HepG2 (cell line): ENCODE data around the gene EXOC5. TPM values are rescaled to one million over a fixed set of nuclear protein-coding genes. Genes with fewer than 3 reads are reported as not detected.

Source experiments
- ATAC-seq: fragments of 200-7000 bp; cut with Tn5 transposase; 3 replicates; pipeline ENCODE4 v1.9.1; 2020; ENCODE audit warnings: mild to moderate bottlenecking, moderate library complexity
- BruUV-seq: library from RNA; stranded (reverse); fragments of 400-500 nt; replicated peaks from 2 replicates; lab custom pipeline; 2021; lab: Mats Ljungman, UMichigan
- CTCF ChIA-PET: fragments of 300-600 bp; formaldehyde crosslinking; extraction: SDS; loops from one replicate; lab custom pipeline; 2021; ENCODE audit warnings: low total read pairs, inconsistent platforms, low intra/inter-chr PET ratio; lab: Yijun Ruan, JAX
- POLR2A ChIA-PET: fragments of 350-600 bp; sonication (Branson Sonifier 250); formaldehyde crosslinking; loops from one replicate; lab custom pipeline; 2020; ENCODE audit warnings: antibody characterized with exemption, inconsistent platforms; lab: Yijun Ruan, JAX
- DNase-seq: peaks from one replicate; pipeline ENCODE4 v3.0.0-alpha.2; 2015; ENCODE audit warnings: low spot score
- FAIRE-seq: peaks from 3 replicates; lab custom pipeline; 2011; peaks lifted over from hg19 to GRCh38; lab: Jason Lieb, UNC
- H2AFZ ChIP-seq: one replicate; pipeline ENCODE4 v1.6.1; 2011; ENCODE audit warnings: low read length, inconsistent platforms
- H3K27ac ChIP-seq: fragments of 300-600 bp; 3 replicates; pipeline ENCODE4 v1.8.0; 2011; ENCODE audit warnings: mixed run types, mild to moderate bottlenecking, mixed read lengths, low read length, inconsistent platforms; ENCODE audit not compliant: insufficient read depth; ENCODE audit errors: extremely low read length
- H3K27me3 ChIP-seq, 2 experiments: fragments of 200-600 bp in 1 of 2; 2 replicates in 1 of 2; 3 replicates in 1 of 2; pipeline versions ENCODE4 v1.6.0 to v1.8.0; 2011; ENCODE audit warnings: low read length in 2 of 2, mild to moderate bottlenecking in 2 of 2, moderate library complexity in 2 of 2, inconsistent platforms in 1 of 2; ENCODE audit not compliant: insufficient read depth in 2 of 2, control insufficient read depth in 1 of 2
- H3K36me3 ChIP-seq, 2 experiments: fragments of 200-600 bp in 1 of 2; replicated peaks in 1 of 2; 2 replicates in 1 of 2; 3 replicates in 1 of 2; pipeline versions ENCODE4 v1.5.1 to v1.8.0; 2011; ENCODE audit warnings: low read length in 2 of 2, inconsistent platforms in 1 of 2; ENCODE audit not compliant: insufficient read depth in 2 of 2, control insufficient read depth in 1 of 2
- H3K4me1 ChIP-seq: 2 replicates; pipeline ENCODE4 v1.5.1; 2012; ENCODE audit warnings: low read length, inconsistent platforms; ENCODE audit not compliant: insufficient read depth
- H3K4me2 ChIP-seq: 2 replicates; pipeline ENCODE4 v1.6.0; 2011; ENCODE audit warnings: low read depth, low read length, inconsistent platforms
- H3K4me3 ChIP-seq, 3 experiments: fragments of 200-600 bp in 1 of 3; sonication (generic), shearing (Covaris generic) in 1 of 3; replicated peaks in 1 of 3; 2 replicates each; pipeline ENCODE4 v1.5.1; 2011 to 2016; ENCODE audit warnings: low read length in 3 of 3, inconsistent platforms in 2 of 3, low read depth in 2 of 3, mild to moderate bottlenecking in 2 of 3, control low read depth in 1 of 3, mixed read lengths in 1 of 3; ENCODE audit not compliant: insufficient read depth in 1 of 3
- H3K79me2 ChIP-seq: one replicate; pipeline ENCODE4 v1.6.1; 2011; ENCODE audit warnings: low read length, inconsistent platforms; ENCODE audit not compliant: insufficient read depth
- H3K9ac ChIP-seq: 2 replicates; pipeline ENCODE4 v1.6.0; 2011; ENCODE audit warnings: mild to moderate bottlenecking, low read depth, low read length, inconsistent platforms; ENCODE audit not compliant: insufficient read depth
- H3K9me3 ChIP-seq: 2 replicates; pipeline ENCODE4 v1.5.1; 2012; ENCODE audit warnings: mild to moderate bottlenecking, low read length
- H4K20me1 ChIP-seq: 2 replicates; pipeline ENCODE4 v1.6.0; 2011; ENCODE audit warnings: inconsistent platforms, mild to moderate bottlenecking, low read length, moderate library complexity; ENCODE audit not compliant: insufficient read depth
- JARID2 ChIP-seq: sonication (generic); formaldehyde crosslinking; IDR thresholded peaks from 2 replicates; pipeline ENCODE4 v1.8.1; 2023; ENCODE audit warnings: missing genetic modification reagents, inconsistent platforms; ENCODE audit not compliant: insufficient replicate concordance
- PCBP2 ChIP-seq: fragments of 200-400 bp; formaldehyde crosslinking; optimal IDR thresholded peaks from 2 replicates; pipeline ENCODE3; 2018; ENCODE audit warnings: low read length, low read depth; ENCODE audit not compliant: poor library complexity, severe bottlenecking
- REL ChIP-seq: sonication (generic); formaldehyde crosslinking; conservative IDR thresholded peaks from 2 replicates; pipeline ENCODE4 v1.8.0; 2022; ENCODE audit warnings: mild to moderate bottlenecking, missing genetic modification reagents, moderate library complexity
- TBX3 ChIP-seq: fragments of 450-650 bp; IDR thresholded peaks from 2 replicates; pipeline ENCODE4 v1.6.1; 2017; ENCODE audit warnings: antibody characterized with exemption, mild to moderate bottlenecking, inconsistent platforms, borderline replicate concordance
- ZFAT ChIP-seq: sonication (generic); formaldehyde crosslinking; conservative IDR thresholded peaks from 2 replicates; pipeline ENCODE4 v1.8.1; 2023; ENCODE audit warnings: missing genetic modification reagents, inconsistent platforms
- ZFP36 ChIP-seq: fragments of 150-350 bp; IDR thresholded peaks from 2 replicates; pipeline ENCODE4 v1.6.1; 2018; ENCODE audit warnings: borderline replicate concordance, low read length, low read depth; ENCODE audit not compliant: partially characterized antibody
- ZNF224 ChIP-seq: sonication (generic); formaldehyde crosslinking; IDR thresholded peaks from 2 replicates; pipeline ENCODE4 v1.5.0; 2020; ENCODE audit warnings: mild to moderate bottlenecking, missing genetic modification reagents
- ZNF264 ChIP-seq: sonication (generic); formaldehyde crosslinking; IDR thresholded peaks from 2 replicates; pipeline ENCODE4 v1.4.0; 2020; ENCODE audit warnings: missing genetic modification reagents
- ZNF564 ChIP-seq: sonication (generic); formaldehyde crosslinking; IDR thresholded peaks from 2 replicates; pipeline ENCODE4 v1.8.1; 2023; ENCODE audit warnings: mild to moderate bottlenecking, missing genetic modification reagents
- ZNF878 ChIP-seq: sonication (generic); formaldehyde crosslinking; IDR thresholded peaks from 2 replicates; pipeline ENCODE4 v1.8.1; 2023; ENCODE audit warnings: mild to moderate bottlenecking, missing genetic modification reagents, moderate library complexity
- WGBS: methylation state at CpG from one replicate; pipeline ENCODE4 v1.1.6; 2017; ENCODE audit warnings: low lambda C conversion rate; 5-methylcytosine and 5-hydroxymethylcytosine counted together
- in situ Hi-C: cut with HindIII; loops from 2 replicates; pipeline ENCODE4 v1.10.0; 2017; ENCODE audit warnings: low pct_unique_long_range_greater_than_20kb; ENCODE audit not compliant: extremely low pct_ligation_motif_present
- intact Hi-C: fragments of 100-400 bp; cut with micrococcal nuclease; formaldehyde crosslinking; loops from one replicate; pipeline ENCODE4 v1.10.0; 2022; ENCODE audit not compliant: unreplicated experiment
- polyA plus RNA-seq, 8 experiments: library from polyadenylated mRNA; depleted of rRNA in 3 of 8; stranded (reverse) in 7 of 8; unstranded in 1 of 8; fragments of >200 nt; fragmentation: Illumina TruSeq in 4 of 8; extraction: Trizol in 4 of 8; gene quantifications; 2 replicates each; pipeline versions ENCODE4 v1.2.1 to v1.2.3, GENCODE V29; 2011 to 2016; ENCODE audit warnings: low read depth in 4 of 8, missing spikeins in 1 of 8, mixed read lengths in 1 of 8; ENCODE audit not compliant: insufficient read depth in 1 of 8
- total RNA-seq, 5 experiments: library from RNA; depleted of rRNA; stranded (reverse); fragments of >200 nt; fragmentation: Illumina TruSeq; extraction: Trizol; gene quantifications; 2 replicates each; pipeline ENCODE4 v1.2.3, GENCODE V29; 2016; ENCODE audit warnings: low read depth in 1 of 5
- TF ChIP-seq, protein P1 (sequence below): sonication (generic); formaldehyde crosslinking; IDR thresholded peaks from 2 replicates; pipeline ENCODE4 v1.4.0; 2020; ENCODE audit warnings: missing genetic modification reagents, borderline replicate concordance
- TF ChIP-seq, protein P2 (sequence below): IDR thresholded peaks from 2 replicates; pipeline ENCODE4 v1.6.1; 2016; ENCODE audit warnings: missing compliant biosample characterization, missing genetic modification reagents, borderline replicate concordance
- TF ChIP-seq, protein P3 (sequence below): sonication (generic); formaldehyde crosslinking; IDR thresholded peaks from 2 replicates; pipeline ENCODE4 v1.4.0; 2020; ENCODE audit warnings: missing genetic modification reagents, low read depth, mild to moderate bottlenecking, borderline replicate concordance

The EXOC5 gene
- total and polyA plus RNA-seq, 2 of the 13 experiments (the other 11 are each of a cell fraction or from before 2014, with no cell fraction given) = 15.1 to 43.8 TPM

DNA sequence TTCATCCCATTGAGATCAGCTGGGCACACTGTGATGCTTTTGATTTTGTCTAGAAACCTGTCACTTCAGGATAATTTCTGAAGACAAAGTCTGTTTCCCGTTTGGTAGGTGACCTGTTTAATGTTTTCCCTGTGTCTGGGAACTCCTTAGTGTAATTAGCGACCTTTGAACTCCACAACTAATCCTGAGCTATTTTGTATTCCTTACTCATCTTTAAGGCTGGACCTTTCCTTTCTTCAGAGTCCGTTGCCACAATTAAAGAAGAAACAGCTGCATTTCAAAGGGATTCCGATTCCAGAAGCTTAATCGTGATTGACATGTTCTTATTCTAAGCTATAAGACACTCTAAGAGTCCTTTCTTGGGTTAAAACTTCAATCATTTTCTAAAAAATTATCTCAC, 22.0 kb upstream of the EXOC5 start:
- no peak overlapping the region for H3K4me2 ChIP-seq
- H2AFZ ChIP-seq = no peak overlapping the region
- H3K27me3 ChIP-seq = no peaks in the 10 kb centered on the region
- no peaks in the 10 kb centered on the region for H4K20me1 ChIP-seq
- no TSS peak for BruUV-seq
- H3K9ac ChIP-seq = no peak overlapping the region
- no peaks in the 10 kb centered on the region for H3K79me2 ChIP-seq
- no peak for FAIRE-seq
- CTCF ChIA-PET = no interaction called here
- TF ChIP-seq, protein P1, sequence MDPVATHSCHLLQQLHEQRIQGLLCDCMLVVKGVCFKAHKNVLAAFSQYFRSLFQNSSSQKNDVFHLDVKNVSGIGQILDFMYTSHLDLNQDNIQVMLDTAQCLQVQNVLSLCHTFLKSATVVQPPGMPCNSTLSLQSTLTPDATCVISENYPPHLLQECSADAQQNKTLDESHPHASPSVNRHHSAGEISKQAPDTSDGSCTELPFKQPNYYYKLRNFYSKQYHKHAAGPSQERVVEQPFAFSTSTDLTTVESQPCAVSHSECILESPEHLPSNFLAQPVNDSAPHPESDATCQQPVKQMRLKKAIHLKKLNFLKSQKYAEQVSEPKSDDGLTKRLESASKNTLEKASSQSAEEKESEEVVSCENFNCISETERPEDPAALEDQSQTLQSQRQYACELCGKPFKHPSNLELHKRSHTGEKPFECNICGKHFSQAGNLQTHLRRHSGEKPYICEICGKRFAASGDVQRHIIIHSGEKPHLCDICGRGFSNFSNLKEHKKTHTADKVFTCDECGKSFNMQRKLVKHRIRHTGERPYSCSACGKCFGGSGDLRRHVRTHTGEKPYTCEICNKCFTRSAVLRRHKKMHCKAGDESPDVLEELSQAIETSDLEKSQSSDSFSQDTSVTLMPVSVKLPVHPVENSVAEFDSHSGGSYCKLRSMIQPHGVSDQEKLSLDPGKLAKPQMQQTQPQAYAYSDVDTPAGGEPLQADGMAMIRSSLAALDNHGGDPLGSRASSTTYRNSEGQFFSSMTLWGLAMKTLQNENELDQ = no peak
- TF ChIP-seq PCBP2 = no peak
- no peak for TF ChIP-seq ZNF564 (CRISPR knock-in tag)
- TF ChIP-seq ZNF878 (CRISPR knock-in tag) = no peak
- TF ChIP-seq REL (CRISPR knock-in tag) = no peak
- ATAC-seq = no peak
- no peak overlapping the region for H3K4me3 ChIP-seq
- POLR2A ChIA-PET = no interaction called here
- peaks cover 27% of the 10 kb centered on the region for H3K4me1 ChIP-seq
- no peak overlapping the region for H3K27ac ChIP-seq
- H3K36me3 ChIP-seq = peaks cover 2 to 3% of the 10 kb centered on the region in 2 experiments; a peak in 1 of 5 replicates
- WGBS = 78% methylated on average over 5 of the region's 5 CpGs
- H3K9me3 ChIP-seq = no peaks in the 10 kb centered on the region
- DNase-seq = no peak
- in situ Hi-C loops = no loop called here
- intact Hi-C loops = loop anchor here (2.0 to 10.0 kb wide), 3 partner anchors 22 to 626 kb away; partner anchors contain the start of genes AP5M1 and EXOC5

DNA sequence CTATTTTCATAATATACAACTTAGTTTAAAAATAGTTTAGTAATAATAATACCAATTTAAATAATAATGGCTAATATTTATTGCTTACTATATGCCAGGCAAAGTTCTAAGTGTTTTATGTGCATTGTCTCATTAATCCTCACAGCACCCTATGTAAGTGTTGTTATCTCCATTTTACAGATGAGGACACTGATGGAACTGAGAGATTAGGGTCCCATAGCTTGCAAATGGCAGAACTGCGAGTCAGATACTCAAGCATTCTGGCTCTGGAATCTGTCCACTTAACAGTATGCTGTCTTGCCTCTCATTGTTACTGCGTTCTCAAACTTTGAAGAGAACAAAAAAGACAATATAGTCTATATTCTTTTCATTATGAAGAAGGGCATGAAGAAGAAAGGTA, 19.0 kb upstream of the EXOC5 start:
- Histone ChIP-seq H4K20me1 (no peaks in the 10 kb centered on the region), H2AFZ (no peak overlapping the region), H3K4me1 (peaks cover 27% of the 10 kb centered on the region), H3K27me3 (no peaks in the 10 kb centered on the region), H3K4me3 (no peak overlapping the region), H3K79me2 (no peaks in the 10 kb centered on the region), H3K9ac (no peak overlapping the region), H3K9me3 (no peaks in the 10 kb centered on the region), H3K36me3 (peaks cover 4 to 19% of the 10 kb centered on the region in 2 experiments), H3K4me2 (no peak overlapping the region), H3K27ac (no peak overlapping the region)
- DNase-seq (no peak), FAIRE-seq (no peak), ATAC-seq (no peak)
- BruUV-seq = no TSS peak
- intact Hi-C loops (no loop called here), in situ Hi-C loops (no loop called here)
- 97% methylated on average over 2 of the region's 2 CpGs for WGBS
- ChIA-PET CTCF (no interaction called here), POLR2A (no interaction called here)
- TF ChIP-seq JARID2 (CRISPR knock-in tag) = no peak
- TF ChIP-seq ZNF224 = no peak
- TF ChIP-seq, protein P2, sequence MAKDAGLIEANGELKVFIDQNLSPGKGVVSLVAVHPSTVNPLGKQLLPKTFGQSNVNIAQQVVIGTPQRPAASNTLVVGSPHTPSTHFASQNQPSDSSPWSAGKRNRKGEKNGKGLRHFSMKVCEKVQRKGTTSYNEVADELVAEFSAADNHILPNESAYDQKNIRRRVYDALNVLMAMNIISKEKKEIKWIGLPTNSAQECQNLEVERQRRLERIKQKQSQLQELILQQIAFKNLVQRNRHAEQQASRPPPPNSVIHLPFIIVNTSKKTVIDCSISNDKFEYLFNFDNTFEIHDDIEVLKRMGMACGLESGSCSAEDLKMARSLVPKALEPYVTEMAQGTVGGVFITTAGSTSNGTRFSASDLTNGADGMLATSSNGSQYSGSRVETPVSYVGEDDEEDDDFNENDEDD (CRISPR knock-in tag) = no peak
- TF ChIP-seq ZFP36 = no peak
- TF ChIP-seq TBX3 = no peak
- no peak for TF ChIP-seq ZFAT (CRISPR knock-in tag)
- TF ChIP-seq ZNF264 (CRISPR knock-in tag) = no peak
- TF ChIP-seq, protein P3, sequence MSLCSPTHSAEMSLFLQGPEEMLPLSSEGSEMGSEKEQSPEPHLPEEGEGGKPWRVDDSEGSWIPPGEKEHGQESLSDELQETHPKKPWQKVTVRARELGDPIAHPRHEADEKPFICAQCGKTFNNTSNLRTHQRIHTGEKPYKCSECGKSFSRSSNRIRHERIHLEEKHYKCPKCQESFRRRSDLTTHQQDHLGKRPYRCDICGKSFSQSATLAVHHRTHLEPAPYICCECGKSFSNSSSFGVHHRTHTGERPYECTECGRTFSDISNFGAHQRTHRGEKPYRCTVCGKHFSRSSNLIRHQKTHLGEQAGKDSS = no peak
